Hematopoietic multipotent progenitor cell treated with erythropoietin and hydrocortisone succinate and interleukin-3 and kit ligand, for 17 days (in vitro differentiated cells): ENCODE results near the gene UCP2.

ENCODE experiments used
- DNase-seq: peaks from one replicate; pipeline ENCODE4 v3.0.0-alpha.2; 2015; ENCODE audit warnings: low spot score

The UCP2 gene

GRCh38 chr11:73969991-73970800 lies 12.4 kb downstream of the UCP2 start:
- DNase-seq = peak; percentile 54

GRCh38 chr11:73969091-73969490 lies 13.6 kb downstream of the UCP2 start:
- DNase-seq = no peak

- no peak for DNase-seq
Observed at GRCh38 chr11:73968356-73968966, 14.2 kb downstream of the UCP2 start.

GRCh38 chr11:73965764-73966121 lies 16.9 kb downstream of the UCP2 start:
- DNase-seq = no peak

GRCh38 chr11:73965076-73965763 lies 17.4 kb downstream of the UCP2 start:
- no peak for DNase-seq

GRCh38 chr11:73963861-73964260 lies 18.8 kb downstream of the UCP2 start:
- DNase-seq = no peak

- DNase-seq = no peak
Observed at GRCh38 chr11:73962101-73962705, 20.4 kb downstream of the UCP2 start.

- DNase-seq = no peak
Observed at GRCh38 chr11:73961321-73961720, 21.3 kb downstream of the UCP2 start.

GRCh38 chr11:73958521-73959141 lies 24.0 kb downstream of the UCP2 start:
- no peak for DNase-seq

GRCh38 chr11:73957654-73958361 lies 24.8 kb downstream of the UCP2 start:
- DNase-seq = no peak

GRCh38 chr11:73956876-73957653 lies 25.6 kb downstream of the UCP2 start:
- DNase-seq = no peak

- no peak for DNase-seq
Observed at GRCh38 chr11:73951797-73952196, 30.8 kb downstream of the UCP2 start.

GRCh38 chr11:73950869-73951710 lies 31.6 kb downstream of the UCP2 start, which contains the start of gene DNAJB13:
DNAJB13 (plus strand) TSS chr11:73951026; CDS start chr11:73951070, 44 bp downstream.
- DNase-seq = no peak

GRCh38 chr11:73949912-73950311 lies 32.7 kb downstream of the UCP2 start:
- no peak for DNase-seq

GRCh38 chr11:73949246-73949645 lies 33.4 kb downstream of the UCP2 start:
- DNase-seq = no peak

GRCh38 chr11:73946798-73947458 lies 35.7 kb downstream of the UCP2 start:
- no peak for DNase-seq

GRCh38 chr11:73945396-73945795 lies 37.2 kb downstream of the UCP2 start:
- no peak for DNase-seq

- no peak for DNase-seq
Observed at GRCh38 chr11:73944901-73945300, 37.7 kb downstream of the UCP2 start.

- DNase-seq = no peak
Observed at GRCh38 chr11:73944085-73944484, 38.6 kb downstream of the UCP2 start.
